ENCODE measurements around the gene PROCA1.

PROCA1 gene

DNA sequence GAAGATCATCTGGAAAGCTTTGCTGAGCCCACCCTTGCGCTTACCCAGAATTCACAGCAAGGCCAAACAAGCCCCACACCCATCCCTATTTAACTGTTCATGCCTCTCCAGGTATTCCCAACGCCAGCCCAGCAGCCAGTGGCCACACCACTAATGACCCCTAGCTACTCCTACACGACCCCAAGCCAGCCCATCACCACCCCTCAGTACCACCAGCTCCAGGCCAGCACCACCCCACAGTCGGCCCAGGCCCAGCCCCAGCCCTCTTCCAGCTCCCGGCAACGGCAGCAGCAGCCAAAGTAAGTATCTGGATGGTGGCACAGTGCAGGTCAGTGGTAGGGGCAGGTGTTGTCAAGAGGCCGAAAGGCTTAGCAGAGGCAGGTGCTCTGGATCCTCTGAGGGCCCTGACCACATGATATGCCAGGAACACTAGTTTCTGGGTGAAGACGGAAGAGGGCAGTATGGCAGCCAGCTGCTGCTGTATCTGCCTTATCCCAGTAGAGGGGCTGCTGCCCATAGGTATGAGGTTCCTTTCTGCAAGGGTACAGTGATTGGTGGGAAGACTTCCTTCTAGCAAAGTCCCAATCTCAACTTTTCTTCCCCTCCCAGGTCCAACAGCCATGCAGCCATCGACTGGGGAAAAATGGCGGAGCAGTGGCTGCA, 10.7 kb downstream of the PROCA1 start:
- no peak overlapping the region for H3K4me3 ChIP-seq (ENCODE audit: low read depth, low read length)
- TF ChIP-seq, protein P1, sequence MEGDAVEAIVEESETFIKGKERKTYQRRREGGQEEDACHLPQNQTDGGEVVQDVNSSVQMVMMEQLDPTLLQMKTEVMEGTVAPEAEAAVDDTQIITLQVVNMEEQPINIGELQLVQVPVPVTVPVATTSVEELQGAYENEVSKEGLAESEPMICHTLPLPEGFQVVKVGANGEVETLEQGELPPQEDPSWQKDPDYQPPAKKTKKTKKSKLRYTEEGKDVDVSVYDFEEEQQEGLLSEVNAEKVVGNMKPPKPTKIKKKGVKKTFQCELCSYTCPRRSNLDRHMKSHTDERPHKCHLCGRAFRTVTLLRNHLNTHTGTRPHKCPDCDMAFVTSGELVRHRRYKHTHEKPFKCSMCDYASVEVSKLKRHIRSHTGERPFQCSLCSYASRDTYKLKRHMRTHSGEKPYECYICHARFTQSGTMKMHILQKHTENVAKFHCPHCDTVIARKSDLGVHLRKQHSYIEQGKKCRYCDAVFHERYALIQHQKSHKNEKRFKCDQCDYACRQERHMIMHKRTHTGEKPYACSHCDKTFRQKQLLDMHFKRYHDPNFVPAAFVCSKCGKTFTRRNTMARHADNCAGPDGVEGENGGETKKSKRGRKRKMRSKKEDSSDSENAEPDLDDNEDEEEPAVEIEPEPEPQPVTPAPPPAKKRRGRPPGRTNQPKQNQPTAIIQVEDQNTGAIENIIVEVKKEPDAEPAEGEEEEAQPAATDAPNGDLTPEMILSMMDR (IDR thresholded peaks at IDR 0.05; ENCODE audit: low read depth, low read length) = no peak

DNA sequence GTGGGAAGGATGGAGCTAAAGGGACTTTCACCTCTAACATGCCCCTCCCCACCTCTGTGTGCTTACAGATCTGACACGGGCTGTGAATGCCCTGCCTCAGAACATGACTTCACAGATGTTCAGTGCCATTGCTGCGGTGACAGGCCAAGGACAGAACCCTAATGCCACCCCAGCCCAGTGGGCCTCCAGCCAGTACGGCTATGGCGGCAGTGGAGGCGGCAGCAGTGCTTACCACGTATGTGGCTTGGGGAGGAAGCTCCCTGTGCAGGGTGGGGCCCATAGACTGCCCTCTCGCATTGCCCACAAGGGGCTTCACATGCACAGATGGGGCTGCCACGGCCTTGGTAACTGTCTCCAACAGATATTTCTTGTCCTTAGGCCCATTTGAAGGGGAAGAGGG, 11.4 kb downstream of the PROCA1 start:
- no peak overlapping the region for H3K4me3 ChIP-seq (ENCODE audit: low read depth, low read length)
- TF ChIP-seq, protein P1 (IDR thresholded peaks at IDR 0.05; ENCODE audit: low read depth, low read length) = no peak

DNA sequence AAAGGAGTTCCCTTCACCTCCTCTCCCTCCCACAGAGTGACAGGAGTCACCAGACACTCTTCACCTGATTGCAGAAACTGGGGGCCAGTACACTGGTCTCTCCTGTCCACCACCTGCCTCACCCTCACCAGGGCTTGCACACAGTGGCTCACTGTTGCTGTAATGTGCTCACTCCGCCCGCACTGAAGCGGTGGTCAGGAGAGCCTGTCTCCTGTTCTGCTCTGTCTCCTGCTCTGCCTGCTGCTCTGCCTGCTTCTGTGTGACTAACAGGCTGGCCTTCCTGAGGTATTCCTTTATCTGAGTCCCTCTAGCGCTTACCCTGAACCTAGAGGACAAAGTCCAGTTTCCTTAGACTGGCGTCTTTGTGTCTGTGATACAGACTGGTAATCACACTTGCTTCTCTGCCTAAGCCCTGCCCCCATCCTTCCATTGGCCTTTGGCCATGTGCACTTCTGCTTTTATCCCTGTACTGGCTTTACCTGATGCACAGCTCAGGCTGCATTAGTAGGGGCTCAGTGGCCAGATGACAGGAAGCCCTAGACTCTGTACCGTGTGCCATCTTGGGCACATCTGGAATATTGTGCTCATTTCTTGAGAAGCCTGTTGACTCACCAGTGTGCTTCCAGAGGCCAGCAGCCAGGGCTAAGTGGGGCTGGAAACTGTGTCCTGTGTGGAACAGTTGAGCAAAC, 13.3 kb downstream of the PROCA1 start:
- TF ChIP-seq, protein P1 (IDR thresholded peaks at IDR 0.05; ENCODE audit: low read depth, low read length) = no peak
- no peak overlapping the region for H3K4me3 ChIP-seq (ENCODE audit: low read depth, low read length)

DNA sequence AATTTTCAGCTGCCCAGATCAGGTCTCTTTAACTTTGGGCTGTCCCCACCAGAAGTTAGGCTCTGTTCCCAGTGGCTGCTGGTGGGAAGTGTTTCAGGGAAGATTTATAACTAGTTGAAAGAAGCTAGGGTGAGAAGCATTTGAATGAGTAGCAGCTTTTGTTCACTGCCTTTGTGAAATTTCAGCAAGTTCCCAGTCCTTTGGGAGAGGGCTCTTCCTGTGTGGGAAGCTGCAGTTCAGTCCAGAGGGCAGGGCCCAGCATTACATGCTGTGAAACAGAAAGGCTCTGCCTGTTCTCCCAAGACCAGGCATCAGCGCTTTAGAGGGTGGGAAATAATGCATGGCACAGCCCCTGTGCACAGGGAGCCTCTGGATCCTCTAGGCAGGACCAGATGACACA, 17.8 kb downstream of the PROCA1 start:
- H3K4me3 ChIP-seq (ENCODE audit: low read depth, low read length) = no peak overlapping the region
- TF ChIP-seq, protein P1 (IDR thresholded peaks at IDR 0.05; ENCODE audit: low read depth, low read length) = no peak

DNA sequence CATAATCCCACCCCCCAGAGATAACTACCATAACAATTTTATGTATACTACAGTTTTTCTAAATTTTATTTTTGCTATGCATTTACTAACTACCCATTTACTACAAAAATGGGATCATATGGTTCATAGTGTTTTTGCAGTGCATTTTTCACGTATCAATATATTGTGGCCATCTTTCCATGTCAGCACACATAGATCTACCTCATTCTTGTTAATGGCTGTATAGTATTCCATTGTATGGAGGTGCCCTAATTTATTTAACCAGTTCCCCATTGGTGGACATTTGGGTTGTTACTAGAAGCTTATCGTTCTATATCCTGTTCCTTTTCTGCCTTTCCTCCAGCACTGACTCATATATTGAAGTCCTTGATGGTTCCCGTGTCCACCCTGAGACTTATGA, 22.7 kb downstream of the PROCA1 start:
- H3K4me3 ChIP-seq (ENCODE audit: low read depth, low read length) = no peak overlapping the region
- TF ChIP-seq, protein P1 (IDR thresholded peaks at IDR 0.05; ENCODE audit: low read depth, low read length) = no peak

DNA sequence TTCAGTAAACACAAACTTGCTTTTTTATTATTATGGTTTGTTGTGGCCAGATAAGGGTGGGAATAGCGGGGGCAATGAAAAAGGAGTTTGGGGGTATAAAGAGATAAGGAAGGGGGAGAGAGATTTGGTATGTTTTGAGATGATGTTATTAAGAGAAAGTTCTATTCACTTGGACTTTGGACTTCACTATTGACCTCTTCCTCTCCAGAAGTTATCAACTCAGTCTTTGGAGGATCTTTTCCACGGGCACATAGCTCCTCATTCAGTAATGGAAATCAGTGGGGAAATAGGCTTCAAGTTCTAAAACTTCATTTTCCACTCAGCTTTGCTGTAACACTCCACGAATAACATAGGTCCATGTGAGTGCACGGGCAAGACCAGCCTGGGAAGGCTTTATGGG, 23.2 kb downstream of the PROCA1 start:
- TF ChIP-seq, protein P1 (IDR thresholded peaks at IDR 0.05; ENCODE audit: low read depth, low read length) = no peak
- no peak overlapping the region for H3K4me3 ChIP-seq (ENCODE audit: low read depth, low read length)

DNA sequence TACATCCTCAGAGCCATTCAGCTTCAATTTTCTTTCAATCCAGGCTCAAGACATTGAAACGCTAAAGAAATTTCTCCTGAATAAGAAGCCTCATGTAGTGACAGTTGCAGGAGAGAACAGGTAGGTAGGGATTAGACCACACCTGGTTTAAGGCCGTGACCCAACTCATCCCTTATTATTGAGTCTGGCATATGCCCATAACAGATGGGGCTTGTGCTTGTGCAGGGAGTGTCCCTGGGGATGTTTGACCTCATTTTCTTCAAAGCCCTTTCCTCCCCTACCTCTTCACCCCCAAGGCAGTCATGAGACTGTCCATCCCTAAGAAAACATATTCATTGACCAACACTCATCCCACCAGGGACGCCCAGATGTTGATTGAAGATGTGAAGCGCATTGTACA, 25.4 kb downstream of the PROCA1 start:
- TF ChIP-seq, protein P1 (IDR thresholded peaks at IDR 0.05; ENCODE audit: low read depth, low read length) = no peak
- no peak overlapping the region for H3K4me3 ChIP-seq (ENCODE audit: low read depth, low read length)
